Prostate gland (tissue), 2 donors: Measurements from ENCODE around the gene SMIM7.

Experiments used
- POLR2A ChIP-seq: fragments of 450-650 bp; IDR thresholded peaks from one replicate; pipeline ENCODE4 v1.6.1; 2016; ENCODE audit warnings: antibody characterized with exemption, mild to moderate bottlenecking
- POLR2AphosphoS5 ChIP-seq: sonication (generic); formaldehyde crosslinking; IDR thresholded peaks from one replicate; pipeline ENCODE4 v1.6.1; 2017; ENCODE audit warnings: antibody characterized with exemption
- TF ChIP-seq, protein P1 (sequence below), 4 experiments: fragments of 200-600 bp in 2 of 4; fragments of 450-650 bp in 2 of 4; sonication (generic) in 2 of 4; IDR thresholded peaks; 1 replicate in 3 of 4; 2 replicates in 1 of 4; pipeline ENCODE4 v1.5.1; 2016 to 2019; ENCODE audit warnings: antibody characterized with exemption in 4 of 4, mild to moderate bottlenecking in 2 of 4, moderate library complexity in 2 of 4

DNA sequence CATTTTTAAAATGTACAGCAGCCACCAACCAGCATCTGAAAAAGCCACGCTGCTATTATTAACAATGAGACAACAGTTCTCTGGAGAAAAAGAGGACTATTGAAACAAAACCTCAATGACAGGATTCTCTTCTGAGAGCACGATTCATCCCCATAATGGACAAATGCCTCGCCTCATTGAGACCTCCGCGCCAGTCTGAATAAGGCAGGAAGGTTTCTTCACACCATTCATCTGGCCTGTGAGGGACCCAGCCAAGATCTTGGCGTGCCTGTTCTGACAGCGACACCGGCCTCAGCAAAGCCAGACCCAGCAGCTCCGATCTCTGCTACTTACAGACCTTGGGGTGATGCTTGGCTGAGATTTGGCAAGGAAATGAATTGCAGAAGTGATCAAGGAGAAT is 14.8 kb downstream of the SMIM7 start:
- TF ChIP-seq, protein P1, sequence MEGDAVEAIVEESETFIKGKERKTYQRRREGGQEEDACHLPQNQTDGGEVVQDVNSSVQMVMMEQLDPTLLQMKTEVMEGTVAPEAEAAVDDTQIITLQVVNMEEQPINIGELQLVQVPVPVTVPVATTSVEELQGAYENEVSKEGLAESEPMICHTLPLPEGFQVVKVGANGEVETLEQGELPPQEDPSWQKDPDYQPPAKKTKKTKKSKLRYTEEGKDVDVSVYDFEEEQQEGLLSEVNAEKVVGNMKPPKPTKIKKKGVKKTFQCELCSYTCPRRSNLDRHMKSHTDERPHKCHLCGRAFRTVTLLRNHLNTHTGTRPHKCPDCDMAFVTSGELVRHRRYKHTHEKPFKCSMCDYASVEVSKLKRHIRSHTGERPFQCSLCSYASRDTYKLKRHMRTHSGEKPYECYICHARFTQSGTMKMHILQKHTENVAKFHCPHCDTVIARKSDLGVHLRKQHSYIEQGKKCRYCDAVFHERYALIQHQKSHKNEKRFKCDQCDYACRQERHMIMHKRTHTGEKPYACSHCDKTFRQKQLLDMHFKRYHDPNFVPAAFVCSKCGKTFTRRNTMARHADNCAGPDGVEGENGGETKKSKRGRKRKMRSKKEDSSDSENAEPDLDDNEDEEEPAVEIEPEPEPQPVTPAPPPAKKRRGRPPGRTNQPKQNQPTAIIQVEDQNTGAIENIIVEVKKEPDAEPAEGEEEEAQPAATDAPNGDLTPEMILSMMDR (IDR thresholded peaks at IDR 0.05): no peak
- TF ChIP-seq POLR2AphosphoS5: no peak
- TF ChIP-seq POLR2A: no peak
